Purkinje cell (primary cell): ENCODE measurements around the gene CSPG4. TPM values are rescaled to one million over a fixed set of nuclear protein-coding genes. Genes with fewer than 3 reads are reported as not detected.

Experiments used
- polyA plus RNA-seq: library from polyadenylated mRNA; unstranded; fragments of >200 nt; fragmentation: Nextera tagmentation; gene quantifications from 2 replicates; pipeline ENCODE4 v1.2.1, GENCODE V29; 2014

The CSPG4 gene, protein sequence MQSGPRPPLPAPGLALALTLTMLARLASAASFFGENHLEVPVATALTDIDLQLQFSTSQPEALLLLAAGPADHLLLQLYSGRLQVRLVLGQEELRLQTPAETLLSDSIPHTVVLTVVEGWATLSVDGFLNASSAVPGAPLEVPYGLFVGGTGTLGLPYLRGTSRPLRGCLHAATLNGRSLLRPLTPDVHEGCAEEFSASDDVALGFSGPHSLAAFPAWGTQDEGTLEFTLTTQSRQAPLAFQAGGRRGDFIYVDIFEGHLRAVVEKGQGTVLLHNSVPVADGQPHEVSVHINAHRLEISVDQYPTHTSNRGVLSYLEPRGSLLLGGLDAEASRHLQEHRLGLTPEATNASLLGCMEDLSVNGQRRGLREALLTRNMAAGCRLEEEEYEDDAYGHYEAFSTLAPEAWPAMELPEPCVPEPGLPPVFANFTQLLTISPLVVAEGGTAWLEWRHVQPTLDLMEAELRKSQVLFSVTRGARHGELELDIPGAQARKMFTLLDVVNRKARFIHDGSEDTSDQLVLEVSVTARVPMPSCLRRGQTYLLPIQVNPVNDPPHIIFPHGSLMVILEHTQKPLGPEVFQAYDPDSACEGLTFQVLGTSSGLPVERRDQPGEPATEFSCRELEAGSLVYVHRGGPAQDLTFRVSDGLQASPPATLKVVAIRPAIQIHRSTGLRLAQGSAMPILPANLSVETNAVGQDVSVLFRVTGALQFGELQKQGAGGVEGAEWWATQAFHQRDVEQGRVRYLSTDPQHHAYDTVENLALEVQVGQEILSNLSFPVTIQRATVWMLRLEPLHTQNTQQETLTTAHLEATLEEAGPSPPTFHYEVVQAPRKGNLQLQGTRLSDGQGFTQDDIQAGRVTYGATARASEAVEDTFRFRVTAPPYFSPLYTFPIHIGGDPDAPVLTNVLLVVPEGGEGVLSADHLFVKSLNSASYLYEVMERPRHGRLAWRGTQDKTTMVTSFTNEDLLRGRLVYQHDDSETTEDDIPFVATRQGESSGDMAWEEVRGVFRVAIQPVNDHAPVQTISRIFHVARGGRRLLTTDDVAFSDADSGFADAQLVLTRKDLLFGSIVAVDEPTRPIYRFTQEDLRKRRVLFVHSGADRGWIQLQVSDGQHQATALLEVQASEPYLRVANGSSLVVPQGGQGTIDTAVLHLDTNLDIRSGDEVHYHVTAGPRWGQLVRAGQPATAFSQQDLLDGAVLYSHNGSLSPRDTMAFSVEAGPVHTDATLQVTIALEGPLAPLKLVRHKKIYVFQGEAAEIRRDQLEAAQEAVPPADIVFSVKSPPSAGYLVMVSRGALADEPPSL (N-terminal part only)
- polyA plus RNA-seq: not detected in 2 replicates

DNA sequence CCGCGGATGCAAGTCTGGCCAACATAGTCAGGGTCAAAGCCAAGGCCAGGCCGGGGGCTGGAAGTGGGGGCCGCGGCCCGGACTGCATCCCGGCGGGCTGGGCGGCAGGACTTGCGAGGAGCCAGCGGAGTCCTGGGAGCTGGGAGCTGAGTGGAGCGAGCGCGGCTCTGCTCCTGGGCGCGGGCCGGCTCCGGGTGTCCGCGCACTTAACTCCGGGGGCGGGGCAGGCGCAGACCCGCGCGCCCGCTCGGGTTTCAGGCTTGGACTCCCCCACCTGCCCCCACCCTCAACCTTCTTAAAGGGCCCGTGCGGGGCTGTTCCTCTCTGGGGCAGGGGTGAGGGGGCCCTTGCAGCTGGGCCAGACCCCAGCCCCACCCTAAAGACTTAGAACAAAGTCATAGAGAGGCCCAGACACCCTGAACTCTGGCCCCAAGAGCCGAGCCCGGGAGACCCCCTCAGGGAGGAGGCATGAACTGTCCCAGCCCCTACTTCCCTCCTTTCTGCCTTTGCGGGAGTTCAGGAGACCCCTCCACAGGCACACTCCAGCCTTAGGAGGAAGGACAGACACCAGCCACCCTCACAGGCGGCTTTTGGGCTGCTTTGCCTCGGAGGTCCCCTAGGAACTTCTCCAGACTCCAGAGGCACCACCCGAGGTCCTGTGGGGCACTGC, at the start of gene CSPG4:
Gene CSPG4 (minus strand): TSS at position 181 of the 670 bp plus-strand sequence. CDS start 93 bp downstream, at position 88.

DNA sequence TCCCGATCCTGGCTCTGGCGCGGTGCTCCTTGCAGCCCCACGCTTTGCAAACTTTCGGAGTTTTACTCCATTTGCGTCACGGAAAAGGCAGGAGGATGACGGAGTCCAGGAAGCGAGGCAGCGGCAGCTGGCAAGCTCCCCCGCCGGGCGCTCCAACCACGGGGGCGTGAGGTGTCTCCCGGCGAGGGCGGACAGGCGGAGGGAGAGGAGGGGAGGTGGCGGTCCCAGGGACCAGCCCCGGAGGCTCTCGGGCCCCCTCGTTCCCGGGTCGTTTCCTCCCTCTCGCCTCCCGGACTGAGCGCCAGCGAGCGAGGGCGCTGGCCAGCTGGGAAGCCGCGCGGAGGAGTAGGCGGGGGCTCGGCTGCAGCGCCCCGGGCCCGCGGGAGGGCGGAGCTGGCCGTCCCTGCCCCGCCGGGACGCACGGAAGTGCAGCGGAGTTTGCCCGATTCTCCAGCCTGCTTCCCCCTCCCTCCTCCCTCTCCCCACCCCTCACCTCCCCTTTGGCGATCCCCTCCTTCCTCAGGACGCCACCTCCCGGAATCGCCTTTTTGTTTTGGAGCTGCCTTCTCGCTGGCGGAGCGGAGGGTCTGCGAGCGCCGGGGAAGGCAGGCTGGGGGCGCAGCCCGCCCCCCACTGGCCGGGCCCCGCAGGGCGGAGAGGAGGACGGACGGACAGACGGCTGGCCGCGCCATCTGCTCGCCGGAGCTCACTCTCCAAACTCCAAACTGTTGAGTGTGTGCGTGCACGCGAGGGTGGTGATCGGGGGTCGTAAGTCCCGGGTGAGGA, 65.1 kb downstream of the CSPG4 start, which contains the start of gene SNX33:
Gene SNX33 (plus strand): TSS at position 543 of the 786 bp plus-strand sequence. CDS start 1,191 bp downstream, outside the sequence.

DNA sequence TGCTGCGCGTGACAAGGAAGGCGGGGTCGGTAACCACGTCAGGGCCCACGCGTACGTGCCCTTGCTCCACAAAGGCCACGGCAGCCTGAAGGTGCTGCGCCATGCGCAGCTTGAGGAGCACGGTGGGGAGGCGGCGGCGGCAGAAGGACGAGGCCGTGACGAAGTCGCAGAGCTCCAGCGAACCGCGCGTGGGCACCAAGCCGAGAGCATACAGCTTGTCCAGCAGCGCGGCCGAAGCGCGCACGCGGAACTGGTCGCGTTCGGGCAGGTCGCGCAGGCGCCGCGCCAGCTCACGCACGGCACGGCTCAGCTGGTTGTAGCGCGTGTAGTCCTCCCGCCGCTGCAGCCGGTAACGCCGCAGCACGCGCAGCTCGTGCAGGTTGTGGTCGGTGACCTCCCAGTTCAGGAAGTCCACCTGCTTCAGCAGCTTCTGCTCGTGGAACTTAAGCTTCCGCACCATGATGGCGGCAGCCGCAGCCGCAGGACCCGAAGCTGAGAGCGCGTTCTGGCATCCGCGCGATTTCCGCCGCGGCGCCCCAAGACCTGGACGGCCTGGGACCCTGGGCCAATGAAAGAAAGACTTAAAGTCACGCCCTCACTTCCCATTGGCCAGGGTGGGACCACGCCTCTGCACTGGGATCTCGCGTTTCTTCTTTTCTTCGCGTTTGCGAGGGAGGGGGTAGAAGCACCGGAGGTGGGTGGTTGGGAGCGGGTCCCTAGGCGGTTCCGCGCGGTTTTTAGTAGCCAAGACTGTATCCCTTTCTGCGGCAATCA, 72.8 kb downstream of the CSPG4 start, which contains the start of gene IMP3:
Gene IMP3 (minus strand): TSS at position 516 of the 774 bp plus-strand sequence. CDS start 56 bp downstream, at position 460.

DNA sequence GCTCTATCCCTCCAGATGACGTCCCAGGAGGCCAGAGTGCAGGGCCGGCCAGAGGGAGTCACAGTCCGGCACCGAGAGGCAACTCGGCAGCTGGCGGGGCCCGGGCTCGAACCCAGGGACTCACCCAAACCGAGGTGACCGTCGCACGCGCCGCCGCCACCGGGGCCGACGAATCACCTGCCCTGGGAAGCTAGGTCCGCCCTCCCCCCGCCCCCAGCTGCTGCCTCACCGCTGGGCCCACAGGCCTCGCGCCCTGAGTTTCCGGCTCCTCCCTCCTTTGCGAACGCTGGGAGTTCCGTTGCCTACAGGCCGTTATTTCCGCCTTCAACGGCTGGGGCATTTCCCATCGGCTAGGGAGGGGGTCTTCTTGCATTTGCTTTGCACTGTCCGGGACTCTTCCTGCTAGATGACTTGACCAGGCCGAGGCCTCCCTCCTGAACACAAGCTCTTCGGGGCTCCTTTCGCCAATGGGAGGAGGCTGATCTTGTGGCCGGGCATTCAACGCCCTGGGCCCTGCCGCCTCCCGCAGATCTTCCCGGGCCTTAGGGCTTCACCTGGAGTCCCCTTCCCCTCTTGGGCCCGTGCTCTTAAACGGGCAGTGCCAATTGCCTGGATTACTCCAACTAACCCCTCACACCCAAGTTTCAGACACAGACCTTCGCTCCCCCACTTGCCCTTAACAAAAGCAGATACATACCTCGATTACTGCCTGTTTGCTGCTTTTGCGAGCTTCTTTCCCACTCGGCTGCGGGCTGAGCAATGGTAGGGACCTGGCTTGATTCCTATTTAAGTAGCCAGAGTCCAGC, 86.9 kb downstream of the CSPG4 start, which contains the start of gene SNUPN:
Gene SNUPN (minus strand): TSS at position 184 of the 806 bp plus-strand sequence. CDS start 4,674 bp downstream, outside the sequence.

Other genes starting within 250 kb of the CSPG4 start
- 3.5 and 4.9 TPM in 2 replicates for gene PTPN9, start 133.5 kb downstream of the CSPG4 start, polyA plus RNA-seq
- 27.2 and 40.5 TPM in 2 replicates for gene SNUPN, start 87.1 kb downstream of the CSPG4 start, polyA plus RNA-seq
- gene IMP3, start 72.6 kb downstream of the CSPG4 start, polyA plus RNA-seq: 24.8 and 52.7 TPM in 2 replicates
- gene SNX33, start 64.9 kb downstream of the CSPG4 start, polyA plus RNA-seq: 0.25 and 1.0 TPM in 2 replicates
- 3.9 and 11.1 TPM in 2 replicates for gene UBE2Q2, start 130.6 kb upstream of the CSPG4 start, polyA plus RNA-seq
- gene FBXO22, start 191.0 kb upstream of the CSPG4 start, polyA plus RNA-seq: 56.4 and 62.2 TPM in 2 replicates